Fibroblast of mammary gland (primary cell): ENCODE results near the gene OCRL.

Experiments used
- DNase-seq: peaks from one replicate; pipeline ENCODE4 v3.0.0-alpha.2; 2010; ENCODE audit warnings: low read depth
- H3K4me3 ChIP-seq: 2 replicates; pipeline ENCODE4 v1.5.1; 2011; ENCODE audit warnings: low read depth, mild to moderate bottlenecking, low read length, moderate library complexity; ENCODE audit not compliant: control insufficient read depth
- TF ChIP-seq, protein P1 (sequence below): conservative IDR thresholded peaks from 2 replicates; pipeline ENCODE4 v1.5.1; 2011; ENCODE audit warnings: low read depth, low read length, inconsistent platforms; ENCODE audit not compliant: control insufficient read depth, insufficient read depth

Gene OCRL

GRCh38 chrX:129626026-129626425, 86.0 kb downstream of the OCRL start:
- no peak for DNase-seq
- no peak overlapping the region for H3K4me3 ChIP-seq

GRCh38 chrX:129629837-129630236, 89.8 kb downstream of the OCRL start:
- TF ChIP-seq, protein P1, sequence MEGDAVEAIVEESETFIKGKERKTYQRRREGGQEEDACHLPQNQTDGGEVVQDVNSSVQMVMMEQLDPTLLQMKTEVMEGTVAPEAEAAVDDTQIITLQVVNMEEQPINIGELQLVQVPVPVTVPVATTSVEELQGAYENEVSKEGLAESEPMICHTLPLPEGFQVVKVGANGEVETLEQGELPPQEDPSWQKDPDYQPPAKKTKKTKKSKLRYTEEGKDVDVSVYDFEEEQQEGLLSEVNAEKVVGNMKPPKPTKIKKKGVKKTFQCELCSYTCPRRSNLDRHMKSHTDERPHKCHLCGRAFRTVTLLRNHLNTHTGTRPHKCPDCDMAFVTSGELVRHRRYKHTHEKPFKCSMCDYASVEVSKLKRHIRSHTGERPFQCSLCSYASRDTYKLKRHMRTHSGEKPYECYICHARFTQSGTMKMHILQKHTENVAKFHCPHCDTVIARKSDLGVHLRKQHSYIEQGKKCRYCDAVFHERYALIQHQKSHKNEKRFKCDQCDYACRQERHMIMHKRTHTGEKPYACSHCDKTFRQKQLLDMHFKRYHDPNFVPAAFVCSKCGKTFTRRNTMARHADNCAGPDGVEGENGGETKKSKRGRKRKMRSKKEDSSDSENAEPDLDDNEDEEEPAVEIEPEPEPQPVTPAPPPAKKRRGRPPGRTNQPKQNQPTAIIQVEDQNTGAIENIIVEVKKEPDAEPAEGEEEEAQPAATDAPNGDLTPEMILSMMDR, result no peak
- DNase-seq, result no peak
- H3K4me3 ChIP-seq, result no peak overlapping the region

More at GRCh38 chrX:129626026-129626425, 86.0 kb downstream of the OCRL start:
- TF ChIP-seq, protein P1, result no peak

DNA sequence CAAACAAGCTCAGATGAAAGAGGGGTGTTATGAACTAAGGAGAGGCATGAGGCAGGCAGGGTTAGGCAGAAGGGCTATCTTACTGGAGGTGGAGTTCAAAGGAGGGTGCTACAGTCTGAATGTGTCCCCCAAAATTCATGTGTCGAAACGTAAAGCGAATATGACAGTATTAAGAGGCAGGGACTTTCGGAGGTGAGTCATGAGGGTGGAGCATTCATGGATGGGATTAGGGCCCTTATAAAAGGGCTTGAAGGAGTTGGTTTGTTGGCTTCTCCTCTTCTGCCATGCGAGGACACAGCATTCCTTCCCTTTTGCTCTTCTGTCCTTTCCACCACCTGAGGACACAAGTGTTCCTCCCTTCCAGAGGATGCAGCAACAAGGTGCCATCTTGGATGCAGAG, 91.8 kb downstream of the OCRL start:
- DNase-seq, result no peak
- TF ChIP-seq, protein P1, result no peak

DNA sequence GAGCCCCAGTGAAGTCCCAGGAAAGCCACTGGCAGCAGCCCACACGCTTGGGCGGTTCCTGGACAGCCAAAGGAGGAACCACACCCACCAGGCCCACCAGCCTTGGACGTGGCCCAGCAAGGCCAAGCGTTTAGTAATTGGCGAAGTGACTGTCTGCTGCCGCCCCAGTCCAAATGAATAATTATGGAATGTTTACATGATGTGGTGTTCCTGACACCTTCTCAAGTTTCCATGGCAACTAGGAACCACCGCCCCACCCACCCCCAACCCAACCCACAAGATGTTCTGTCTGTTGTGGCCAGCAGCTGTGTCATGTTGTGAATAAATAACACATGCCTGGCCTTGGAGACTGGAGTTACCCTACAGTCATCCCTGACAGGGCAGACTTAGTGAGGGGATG, 92.4 kb downstream of the OCRL start:
- DNase-seq, result peak; percentile 47
- TF ChIP-seq, protein P1, result no peak
- no peak overlapping the region for H3K4me3 ChIP-seq

More for the DNA sequence above, 91.8 kb downstream of the OCRL start:
- no peak overlapping the region for H3K4me3 ChIP-seq

- no peak for DNase-seq
- TF ChIP-seq, protein P1, result no peak
- H3K4me3 ChIP-seq, result no peak overlapping the region
Measured at GRCh38 chrX:129634541-129634940, 94.5 kb downstream of the OCRL start.

DNA sequence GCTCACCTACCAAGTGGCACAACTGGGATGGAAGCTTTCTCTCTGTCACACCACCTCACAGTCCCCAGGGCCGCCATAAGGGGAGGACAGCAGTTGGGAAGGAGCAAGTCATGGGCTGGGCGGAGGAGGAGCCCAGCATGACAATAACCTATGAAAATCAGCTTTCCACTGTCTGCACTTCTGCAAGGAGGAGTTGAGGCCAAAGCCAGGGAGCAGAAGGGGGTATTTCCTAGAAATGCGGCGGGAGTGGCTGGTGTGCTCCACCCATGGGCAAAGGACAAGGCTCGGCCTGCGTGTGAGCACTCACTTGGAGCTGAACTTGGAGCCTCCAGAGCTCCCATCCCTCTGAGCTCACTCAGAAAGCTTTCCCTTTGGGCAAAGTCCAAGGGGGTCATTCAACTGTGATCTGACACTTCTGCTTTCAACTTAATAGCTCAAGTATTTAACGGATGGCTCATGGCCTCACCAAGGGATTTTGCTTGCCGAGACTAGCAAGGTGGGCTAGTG, 96.2 kb downstream of the OCRL start:
- H3K4me3 ChIP-seq, result no peak overlapping the region
- no peak for DNase-seq
- TF ChIP-seq, protein P1, result no peak
